Measurements from ENCODE around the gene OR4E1.

OR4E1 gene

DNA sequence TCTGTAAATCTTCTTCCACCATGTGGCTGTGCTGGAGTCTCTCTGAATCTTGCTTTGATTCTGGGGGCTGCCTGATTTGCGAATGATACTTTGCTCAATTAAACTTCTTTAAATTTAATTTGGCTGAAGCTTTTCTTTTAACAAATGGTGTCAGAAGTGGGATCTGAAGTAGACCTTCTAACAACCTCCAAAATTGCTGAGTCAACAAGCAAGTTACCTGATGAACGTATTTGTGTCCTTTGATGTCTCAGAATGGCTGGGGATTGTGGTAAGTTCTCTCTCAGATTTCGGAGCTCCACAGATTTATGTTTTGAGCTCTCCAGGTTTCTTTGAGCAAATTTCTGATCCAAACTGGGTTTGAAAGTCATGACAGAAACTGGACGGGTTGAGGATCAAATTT is 1.9 kb upstream of the OR4E1 start:
- TF ChIP-seq, protein P1, sequence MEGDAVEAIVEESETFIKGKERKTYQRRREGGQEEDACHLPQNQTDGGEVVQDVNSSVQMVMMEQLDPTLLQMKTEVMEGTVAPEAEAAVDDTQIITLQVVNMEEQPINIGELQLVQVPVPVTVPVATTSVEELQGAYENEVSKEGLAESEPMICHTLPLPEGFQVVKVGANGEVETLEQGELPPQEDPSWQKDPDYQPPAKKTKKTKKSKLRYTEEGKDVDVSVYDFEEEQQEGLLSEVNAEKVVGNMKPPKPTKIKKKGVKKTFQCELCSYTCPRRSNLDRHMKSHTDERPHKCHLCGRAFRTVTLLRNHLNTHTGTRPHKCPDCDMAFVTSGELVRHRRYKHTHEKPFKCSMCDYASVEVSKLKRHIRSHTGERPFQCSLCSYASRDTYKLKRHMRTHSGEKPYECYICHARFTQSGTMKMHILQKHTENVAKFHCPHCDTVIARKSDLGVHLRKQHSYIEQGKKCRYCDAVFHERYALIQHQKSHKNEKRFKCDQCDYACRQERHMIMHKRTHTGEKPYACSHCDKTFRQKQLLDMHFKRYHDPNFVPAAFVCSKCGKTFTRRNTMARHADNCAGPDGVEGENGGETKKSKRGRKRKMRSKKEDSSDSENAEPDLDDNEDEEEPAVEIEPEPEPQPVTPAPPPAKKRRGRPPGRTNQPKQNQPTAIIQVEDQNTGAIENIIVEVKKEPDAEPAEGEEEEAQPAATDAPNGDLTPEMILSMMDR (IDR thresholded peaks at IDR 0.05) = no peak
- no peak for DNase-seq (ENCODE audit: low spot score)
- Histone ChIP-seq H3K27ac (no peak overlapping the region), H3K4me3 (no peak overlapping the region)

DNA sequence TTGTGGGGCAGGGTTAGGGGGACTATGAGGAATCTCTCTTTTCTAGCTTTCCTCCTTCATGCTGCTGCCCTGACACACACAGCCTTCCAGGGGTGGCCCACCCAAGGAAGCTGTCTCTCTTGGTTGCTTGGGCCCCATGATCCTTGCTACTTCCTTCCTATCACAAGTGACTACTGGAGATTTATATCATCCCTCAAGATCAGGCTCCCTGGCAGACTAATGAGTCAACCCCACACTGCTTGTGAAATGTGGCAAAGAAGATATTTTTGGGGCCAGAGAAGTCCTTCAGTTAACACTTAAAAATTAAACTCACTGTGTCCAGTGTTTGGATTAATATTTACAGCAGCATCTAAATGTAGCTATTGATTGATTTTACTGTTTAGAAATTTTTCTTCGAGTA is 1.5 kb downstream of the OR4E1 start:
- TF ChIP-seq, protein P1 (IDR thresholded peaks at IDR 0.05) = no peak
- H3K4me3 ChIP-seq = no peak overlapping the region

DNA sequence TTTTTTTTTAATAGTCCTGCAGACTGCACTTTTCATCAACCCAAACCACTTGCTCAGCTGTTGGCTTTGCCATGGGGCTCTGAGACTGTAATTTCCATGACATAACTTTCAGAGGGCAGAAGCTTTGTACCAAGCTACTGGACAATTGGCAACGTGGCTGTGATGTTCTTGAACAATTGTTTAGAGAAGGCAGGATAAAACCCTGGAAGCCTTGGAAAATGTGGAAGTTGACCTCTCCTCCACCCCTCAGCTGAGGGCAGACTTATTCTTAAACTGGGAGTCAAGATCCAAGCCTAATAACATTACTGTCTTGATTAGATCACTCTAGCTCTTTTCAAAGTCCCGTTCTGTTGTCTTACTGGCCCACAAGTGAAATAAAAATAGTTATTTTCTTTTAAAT is 2.2 kb downstream of the OR4E1 start:
- Histone ChIP-seq H3K27ac (no peak overlapping the region), H3K4me3 (no peak overlapping the region)
- no peak for DNase-seq (ENCODE audit: low spot score)
- TF ChIP-seq, protein P1 (IDR thresholded peaks at IDR 0.05) = no peak

More for the DNA sequence above, 1.5 kb downstream of the OR4E1 start:
- H3K27ac ChIP-seq = no peak overlapping the region
- DNase-seq (ENCODE audit: low spot score) = no peak

DNA sequence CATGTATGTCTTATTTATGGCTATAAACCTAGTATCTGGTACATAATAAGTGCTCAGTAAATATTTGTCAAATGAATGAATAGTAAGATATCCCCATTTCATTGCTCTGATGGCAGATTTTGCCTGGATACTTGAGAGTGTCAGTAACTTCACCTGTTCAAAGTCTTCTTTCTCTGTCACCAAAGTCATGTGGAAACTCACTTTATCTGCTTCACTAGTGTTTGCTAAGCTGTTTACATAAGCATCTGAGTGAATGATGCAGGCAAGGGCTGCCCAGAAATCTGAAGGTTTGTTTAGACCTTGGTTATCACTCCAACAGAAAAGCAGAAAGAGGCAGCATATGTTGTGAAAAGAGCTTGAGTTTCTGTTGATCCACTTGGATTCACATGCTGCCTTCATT is 4.3 kb downstream of the OR4E1 start:
- Histone ChIP-seq H3K27ac (no peak overlapping the region), H3K4me3 (no peak overlapping the region)
- DNase-seq (ENCODE audit: low spot score) = no peak
- TF ChIP-seq, protein P1 (IDR thresholded peaks at IDR 0.05) = no peak

DNA sequence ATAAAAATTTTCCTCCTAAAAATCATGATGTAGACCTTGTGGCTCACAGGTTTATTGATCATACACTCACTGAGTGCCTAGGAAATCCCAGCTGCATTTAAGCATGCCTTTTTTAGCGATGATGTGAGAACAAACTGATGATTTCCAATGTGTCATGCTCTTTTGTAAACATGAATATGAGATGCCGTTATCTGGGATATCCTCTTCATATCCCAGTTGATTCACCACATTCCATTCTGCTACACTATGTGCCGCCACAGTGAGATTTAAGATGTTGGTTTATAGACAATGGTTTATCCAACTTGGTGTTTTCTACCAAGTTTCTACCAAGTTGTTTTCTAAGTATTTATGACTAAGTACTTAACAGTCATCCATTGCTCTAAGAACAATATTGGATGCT is 5.2 kb downstream of the OR4E1 start:
- Histone ChIP-seq H3K27ac (no peak overlapping the region), H3K4me3 (no peak overlapping the region)
- DNase-seq (ENCODE audit: low spot score) = no peak
- TF ChIP-seq, protein P1 (IDR thresholded peaks at IDR 0.05) = no peak

DNA sequence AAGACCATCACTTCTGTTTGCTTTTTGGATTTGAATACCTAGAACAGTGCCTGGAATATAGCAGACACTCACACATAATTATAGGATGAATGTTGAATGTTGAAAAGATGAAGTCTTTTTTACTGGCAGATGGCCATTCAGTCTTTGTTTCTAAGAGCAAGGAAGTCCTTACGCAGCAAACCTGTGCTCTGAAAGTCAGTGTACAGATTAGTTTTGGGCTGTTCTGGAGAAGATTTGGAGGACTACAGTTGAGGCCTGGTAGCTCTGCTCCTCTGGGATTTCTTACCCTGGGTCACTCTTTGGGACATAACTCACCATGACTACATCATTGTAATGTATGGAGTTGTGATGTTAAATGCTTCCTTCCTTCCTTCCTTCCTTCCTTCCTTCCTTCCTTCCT is 16.6 kb downstream of the OR4E1 start:
- DNase-seq (ENCODE audit: low spot score) = no peak
- no peak overlapping the region for H3K27ac ChIP-seq
- TF ChIP-seq, protein P1 (IDR thresholded peaks at IDR 0.05) = no peak
- no peak overlapping the region for H3K4me3 ChIP-seq

DNA sequence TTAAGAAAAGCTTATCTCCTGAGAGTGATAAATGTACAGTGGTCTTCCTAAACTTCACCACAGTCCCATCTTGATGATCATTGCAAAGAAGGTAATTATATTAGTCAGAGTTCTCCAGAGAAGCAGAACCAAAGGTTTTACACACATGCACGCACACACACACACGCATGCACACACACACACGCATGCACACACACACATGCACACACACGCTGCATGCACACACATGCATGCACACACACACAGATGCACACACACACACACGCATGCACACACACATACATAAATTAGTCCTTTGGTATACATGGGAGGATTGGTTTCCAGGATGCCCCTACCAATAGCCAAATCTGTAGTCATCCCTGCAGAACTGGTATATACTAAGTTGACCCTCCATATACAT is 19.4 kb downstream of the OR4E1 start:
- TF ChIP-seq, protein P1 (IDR thresholded peaks at IDR 0.05) = no peak
- H3K27ac ChIP-seq = no peak overlapping the region
- H3K4me3 ChIP-seq = no peak overlapping the region
- no peak for DNase-seq (ENCODE audit: low spot score)
